ENCODE results near the gene CSH2. TPM values are rescaled to one million over a fixed set of nuclear protein-coding genes. Genes with fewer than 3 reads are reported as not detected.
"Not testable (repeated sequence)": the region's sequence is repeated elsewhere in the genome, so short reads cannot be mapped to it uniquely, and the experiment has no call there.

The CSH2 gene
- total RNA-seq, 1 experiment from 2014 or later = not detected

DNA sequence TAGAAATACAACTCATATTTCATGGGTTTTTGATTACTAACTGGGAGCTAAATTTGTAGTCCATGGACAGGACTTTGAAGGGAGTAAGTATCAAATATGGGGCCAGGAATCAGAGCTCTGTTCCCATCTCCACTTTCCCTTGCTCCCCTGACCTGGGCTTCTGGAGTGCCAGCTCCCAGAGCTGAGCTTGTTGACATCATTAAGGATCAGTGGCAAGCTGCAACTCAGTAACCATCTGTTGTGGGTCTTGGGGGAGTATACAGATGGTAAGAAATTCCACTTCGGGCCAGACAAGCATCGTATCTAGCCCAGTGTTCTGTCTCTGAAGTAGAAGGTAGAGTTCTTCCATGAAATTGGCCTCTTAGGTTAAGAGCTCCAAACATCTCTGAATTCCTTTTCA lies 28.5 kb upstream of the CSH2 start:
- DNase-seq (ENCODE audit: low read depth); in situ Hi-C loops (cut with HindIII; ENCODE audit: low pct_unique_long_range_greater_than_20kb, low sequenced_read_pairs): not testable (repeated sequence)

DNA sequence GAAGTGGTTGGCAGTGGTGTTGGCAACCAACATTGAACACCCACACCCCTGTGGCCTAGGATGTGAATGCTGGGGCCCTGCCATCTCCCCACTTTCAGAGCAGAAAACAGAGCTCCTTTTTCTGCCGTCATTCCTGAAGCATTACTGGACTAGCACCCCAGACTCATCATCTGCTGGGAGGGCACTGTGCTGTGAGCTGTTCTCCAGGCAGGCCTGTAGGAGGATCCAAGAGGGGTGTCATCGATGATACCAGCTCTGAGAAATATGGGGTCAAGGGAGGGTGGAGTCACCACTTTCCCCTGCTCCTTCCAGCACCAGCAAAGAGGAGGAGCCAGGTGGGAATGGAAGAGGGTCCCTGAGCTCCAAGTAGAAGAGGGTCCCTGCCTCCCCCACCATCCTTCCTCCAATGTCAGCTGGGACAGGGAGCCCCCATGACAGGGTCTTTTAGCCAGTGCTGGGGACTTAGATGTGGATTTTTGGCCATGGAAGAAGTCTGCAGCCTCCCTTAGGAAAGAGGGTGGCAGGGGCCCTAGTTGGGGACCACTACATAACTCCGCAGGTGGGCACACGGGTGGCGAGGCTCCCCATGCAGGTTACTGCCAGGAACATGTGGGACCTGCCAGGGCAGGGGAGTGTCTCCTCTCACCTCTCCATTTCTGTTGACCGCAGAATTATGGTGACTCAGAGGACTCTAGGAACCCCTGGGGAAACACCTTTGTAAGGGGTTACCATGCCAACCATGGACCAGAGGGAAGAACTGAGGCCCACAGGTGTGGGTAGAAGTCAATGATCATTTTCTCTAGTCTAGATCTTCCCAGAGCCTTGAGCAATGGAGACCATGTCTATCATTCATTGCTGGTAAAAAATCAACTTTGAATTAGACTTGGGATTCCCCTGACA lies 25.7 kb upstream of the CSH2 start:
- DNase-seq (ENCODE audit: low read depth); in situ Hi-C loops (cut with HindIII; ENCODE audit: low pct_unique_long_range_greater_than_20kb, low sequenced_read_pairs): not testable (repeated sequence)

DNA sequence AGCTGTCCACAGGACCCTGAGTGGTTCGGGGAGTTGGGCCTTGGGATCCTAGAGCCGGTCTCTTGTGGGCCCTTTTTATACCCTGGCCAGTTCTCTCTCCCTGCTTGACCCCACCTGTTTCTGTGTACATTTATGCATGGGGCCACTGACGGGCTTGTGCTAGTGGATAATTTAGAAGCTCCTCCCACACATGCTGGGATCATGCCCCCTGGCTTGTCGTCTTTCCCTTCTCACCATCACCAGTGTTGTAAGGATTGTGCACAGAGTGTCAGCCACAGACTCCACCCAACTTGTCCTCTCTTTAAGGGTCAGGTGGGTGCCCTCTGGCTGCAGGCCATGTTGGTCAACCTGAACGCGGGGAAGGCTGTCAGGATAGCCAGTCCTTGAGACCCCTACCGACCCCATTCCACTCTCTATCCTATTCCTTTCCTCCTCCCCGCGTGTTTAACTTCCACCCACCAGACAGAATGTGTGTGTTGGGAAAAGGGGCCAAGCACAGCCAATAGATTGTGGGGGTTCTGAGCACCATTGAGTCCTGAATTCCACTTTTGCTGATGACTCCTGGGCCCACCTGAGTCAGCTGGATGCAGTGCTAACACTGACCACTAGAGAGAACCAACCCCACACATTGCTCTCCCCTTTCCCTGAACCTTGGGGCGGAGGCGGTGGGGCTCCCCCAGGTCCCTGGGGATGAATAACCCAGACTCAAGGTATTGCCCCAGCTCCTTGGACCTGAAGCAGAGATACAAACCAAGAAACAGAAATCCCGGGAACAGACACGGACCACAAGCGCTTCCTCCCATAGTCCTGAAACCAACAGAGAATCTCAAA lies 23.3 kb upstream of the CSH2 start, which contains the start of gene CSH1:
CSH1 (minus strand) TSS at position 51 of the 831 bp plus-strand sequence. CDS start 63 bp downstream, outside the sequence.
- in situ Hi-C loops (cut with HindIII; ENCODE audit: low pct_unique_long_range_greater_than_20kb, low sequenced_read_pairs) = not testable (repeated sequence)

DNA sequence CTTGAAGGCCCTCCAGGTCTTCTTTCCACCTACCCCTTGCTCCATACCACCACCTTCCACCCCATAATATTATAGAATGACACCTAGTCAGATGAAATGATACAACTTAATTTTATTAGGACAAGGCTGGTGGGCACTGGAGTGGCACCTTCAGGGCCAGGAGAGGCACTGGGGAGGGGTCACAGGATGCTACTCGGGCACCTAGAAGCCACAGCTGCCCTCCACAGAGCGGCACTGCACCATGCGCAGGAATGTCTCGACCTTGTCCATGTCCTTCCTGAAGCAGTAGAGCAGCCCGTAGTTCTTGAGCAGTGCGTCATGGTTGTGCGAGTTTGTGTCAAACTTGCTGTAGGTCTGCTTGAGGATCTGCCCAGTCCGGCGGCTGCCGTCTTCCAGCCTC lies 21.3 kb upstream of the CSH2 start:
- DNase-seq (ENCODE audit: low read depth); in situ Hi-C loops (cut with HindIII; ENCODE audit: low pct_unique_long_range_greater_than_20kb, low sequenced_read_pairs): not testable (repeated sequence)

More for the DNA sequence above, 23.3 kb upstream of the CSH2 start, which contains the start of gene CSH1:
- DNase-seq (ENCODE audit: low read depth) = not testable (repeated sequence)

DNA sequence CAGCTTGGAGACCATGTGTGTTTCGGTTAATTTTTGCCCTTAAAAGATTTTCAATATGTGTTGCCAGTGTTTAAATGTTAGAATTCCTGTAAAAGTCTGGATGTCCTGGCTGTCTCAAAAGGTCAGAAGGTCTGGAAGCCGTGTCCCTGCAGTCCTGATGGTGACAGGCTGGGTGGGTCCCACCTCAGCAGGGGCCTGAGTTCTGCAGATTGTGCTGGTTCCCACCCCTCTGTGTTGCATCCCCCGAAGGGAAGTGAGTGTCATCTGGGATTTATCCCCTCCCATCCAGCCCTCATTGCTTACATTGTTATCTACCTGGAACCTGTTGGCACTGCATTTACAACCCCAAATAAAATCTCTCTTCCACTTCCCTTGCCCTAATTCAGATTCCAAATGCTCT lies 20.5 kb upstream of the CSH2 start:
- DNase-seq (ENCODE audit: low read depth); in situ Hi-C loops (cut with HindIII; ENCODE audit: low pct_unique_long_range_greater_than_20kb, low sequenced_read_pairs): not testable (repeated sequence)

DNA sequence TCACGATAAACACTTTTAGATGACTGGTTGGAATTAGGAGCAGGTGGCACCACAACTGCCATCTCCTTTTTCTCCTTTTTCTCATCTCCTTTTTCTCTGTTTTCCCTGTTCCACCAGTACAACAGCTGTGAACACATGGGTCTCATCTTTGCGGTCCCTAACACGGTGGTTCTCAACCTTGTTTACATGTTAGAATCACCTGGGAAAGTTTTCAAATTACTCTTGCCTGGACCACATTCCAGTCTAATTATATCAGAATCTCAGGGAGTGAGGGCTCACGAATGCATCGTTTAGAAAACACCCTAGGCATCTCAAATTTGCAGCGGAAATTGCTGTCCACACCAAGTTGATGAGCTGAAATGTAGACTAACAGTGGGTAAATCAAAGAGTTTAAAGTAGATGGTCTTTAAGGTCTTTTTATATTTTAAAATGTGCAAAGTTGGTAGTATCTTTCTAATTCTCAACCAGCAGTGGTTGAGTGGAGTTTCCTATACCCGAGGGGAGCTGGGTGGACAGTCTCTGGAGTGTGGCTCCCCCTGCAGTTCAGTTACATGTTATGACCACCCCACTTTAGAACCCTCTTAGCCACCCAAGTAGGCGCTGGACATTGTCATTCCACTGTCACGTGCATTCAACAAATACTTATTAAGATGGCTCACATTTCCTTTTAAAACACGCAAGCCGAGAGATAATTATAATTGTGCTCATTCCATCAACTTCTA lies 19.0 kb upstream of the CSH2 start:
- DNase-seq (ENCODE audit: low read depth); in situ Hi-C loops (cut with HindIII; ENCODE audit: low pct_unique_long_range_greater_than_20kb, low sequenced_read_pairs): not testable (repeated sequence)

DNA sequence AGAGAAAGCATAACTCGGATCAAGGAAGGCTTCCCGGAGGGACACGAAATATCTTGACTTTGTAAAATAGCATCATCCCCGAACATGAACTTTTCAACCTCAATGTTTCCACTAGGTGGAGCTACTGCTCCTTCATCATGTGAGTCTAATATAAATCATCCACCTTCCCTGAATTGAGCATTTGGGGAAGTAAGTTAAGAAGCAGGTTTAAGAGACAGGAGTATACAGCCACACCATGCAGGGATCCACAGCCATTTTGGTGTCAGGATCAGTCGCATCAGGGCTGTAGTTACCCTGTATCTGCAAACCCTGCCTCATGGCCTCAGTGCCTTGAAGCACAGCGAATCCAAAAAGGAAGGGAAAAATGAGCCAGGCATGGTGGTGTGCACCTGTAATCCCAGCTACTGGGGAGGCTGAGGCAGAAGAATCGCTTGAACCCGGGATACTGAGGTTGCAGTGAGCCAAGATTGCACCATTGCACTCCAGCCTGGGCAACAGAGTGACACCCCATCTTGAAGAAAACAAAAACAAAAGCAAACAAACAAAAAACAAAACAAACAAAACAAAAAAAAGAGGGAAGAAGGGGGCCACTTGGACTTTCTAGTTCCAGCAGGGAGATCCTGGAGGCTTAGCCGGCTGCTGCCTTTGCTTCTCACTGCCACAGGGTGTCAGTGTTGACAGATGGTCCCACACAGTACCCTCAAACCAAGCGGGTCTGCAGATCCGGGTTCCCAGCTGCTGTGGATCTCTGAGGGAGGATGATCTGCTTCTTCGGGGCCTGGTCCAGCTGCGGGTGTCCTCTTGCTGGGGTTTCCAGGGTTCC lies 15.8 kb upstream of the CSH2 start:
- in situ Hi-C loops (cut with HindIII; ENCODE audit: low pct_unique_long_range_greater_than_20kb, low sequenced_read_pairs) = not testable (repeated sequence)
- DNase-seq (ENCODE audit: low read depth) = peak; percentile 10

DNA sequence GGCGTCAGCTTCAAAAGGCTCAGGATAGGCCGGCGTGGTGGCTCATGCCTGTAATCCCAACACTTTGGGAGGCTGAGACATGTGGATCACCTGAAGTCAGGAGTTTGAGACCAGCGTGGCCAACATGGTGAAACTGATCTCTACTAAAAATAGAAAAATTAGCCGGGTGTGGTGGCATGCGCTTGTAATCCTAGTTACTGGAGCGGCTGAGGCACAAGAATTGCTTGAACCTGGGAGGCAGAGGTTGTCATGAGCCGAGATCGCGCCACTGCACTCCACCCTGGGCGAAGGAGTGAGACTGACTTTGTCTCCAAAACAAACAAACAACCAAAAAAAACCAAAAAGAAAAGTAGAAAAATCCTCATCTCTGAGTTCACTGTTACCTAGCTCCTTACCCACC lies 11.6 kb upstream of the CSH2 start:
- DNase-seq (ENCODE audit: low read depth); in situ Hi-C loops (cut with HindIII; ENCODE audit: low pct_unique_long_range_greater_than_20kb, low sequenced_read_pairs): not testable (repeated sequence)

DNA sequence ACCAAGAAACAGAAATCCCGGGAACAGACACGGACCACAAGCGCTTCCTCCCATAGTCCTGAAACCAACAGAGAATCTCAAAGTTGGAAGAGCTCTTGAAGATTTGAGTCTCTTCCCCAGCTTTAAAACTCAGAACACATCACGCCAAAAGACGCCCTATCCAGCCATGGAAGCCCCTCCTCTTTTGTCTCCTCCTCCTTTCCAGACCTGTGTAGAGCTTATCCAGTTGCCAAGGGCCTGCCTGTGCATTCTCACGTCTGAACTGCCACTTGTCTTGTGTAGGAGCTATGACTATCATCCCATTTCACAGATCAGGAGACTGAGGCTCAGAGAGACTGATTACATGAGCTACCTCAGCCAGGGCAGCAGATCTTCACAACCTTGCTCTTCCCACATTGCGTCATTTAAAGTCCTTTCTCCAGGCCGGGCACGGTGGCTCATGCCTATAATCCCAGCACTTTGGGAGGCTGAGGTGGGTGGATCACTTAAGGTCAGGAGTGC lies 9.2 kb upstream of the CSH2 start:
- in situ Hi-C loops (cut with HindIII; ENCODE audit: low pct_unique_long_range_greater_than_20kb, low sequenced_read_pairs); DNase-seq (ENCODE audit: low read depth): not testable (repeated sequence)

DNA sequence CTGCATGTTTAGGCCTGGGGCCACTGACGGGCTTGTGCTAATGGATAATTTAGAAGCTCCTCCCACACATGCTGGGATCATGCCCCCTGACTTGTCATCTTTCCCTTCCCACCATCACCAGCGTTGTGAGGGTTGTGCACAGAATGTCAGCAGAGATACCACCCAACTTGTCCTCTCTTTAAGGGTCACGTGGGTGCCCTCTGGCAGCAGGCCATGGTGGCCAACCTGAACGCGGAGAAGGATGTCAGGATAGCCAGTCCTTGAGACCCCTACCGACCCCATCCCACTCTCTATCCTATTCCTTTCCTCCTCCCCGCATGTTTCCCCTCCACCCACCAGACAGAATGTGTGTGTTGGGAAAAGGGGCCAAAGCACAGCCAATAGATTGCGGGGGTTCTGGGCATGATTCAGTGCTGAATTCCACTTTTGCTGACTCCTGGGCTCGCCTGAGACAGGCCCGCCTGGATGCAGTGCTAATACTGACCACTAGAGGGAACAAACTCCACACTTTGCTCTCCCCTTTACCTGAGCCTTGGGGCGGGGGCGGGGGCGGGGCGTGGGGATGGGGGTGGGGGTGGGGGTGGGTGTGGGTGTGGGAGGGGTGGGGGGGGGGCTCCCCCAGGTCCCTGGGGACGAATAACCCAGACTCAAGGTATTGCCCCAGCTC lies 8.6 kb upstream of the CSH2 start, which contains the start of gene GH2:
GH2 (minus strand) TSS at position 10 of the 667 bp plus-strand sequence. CDS start 143 bp downstream, outside the sequence.
- peak; percentile 40 for DNase-seq (ENCODE audit: low read depth)
- in situ Hi-C loops (cut with HindIII; ENCODE audit: low pct_unique_long_range_greater_than_20kb, low sequenced_read_pairs) = no loop called here

DNA sequence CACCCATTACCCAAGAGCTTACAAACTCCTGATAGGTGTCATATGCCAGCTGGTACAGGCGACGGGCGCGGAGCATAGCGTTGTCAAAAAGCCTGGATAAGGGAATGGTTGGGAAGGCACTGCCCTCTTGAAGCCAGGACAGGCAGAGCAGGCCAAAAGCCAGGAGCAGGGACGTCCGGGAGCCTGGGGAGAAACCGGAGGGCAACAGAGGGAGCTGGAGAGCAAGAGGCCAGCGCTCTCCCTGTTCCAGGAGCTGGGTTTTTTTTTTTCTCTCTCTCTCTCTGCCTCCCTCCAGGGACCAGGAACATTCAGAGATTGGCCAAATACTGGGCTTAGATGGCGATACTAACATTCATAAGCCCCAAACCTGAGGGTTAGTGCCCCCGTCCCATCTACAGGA lies 7.9 kb upstream of the CSH2 start:
- in situ Hi-C loops (cut with HindIII; ENCODE audit: low pct_unique_long_range_greater_than_20kb, low sequenced_read_pairs); DNase-seq (ENCODE audit: low read depth): not testable (repeated sequence)

DNA sequence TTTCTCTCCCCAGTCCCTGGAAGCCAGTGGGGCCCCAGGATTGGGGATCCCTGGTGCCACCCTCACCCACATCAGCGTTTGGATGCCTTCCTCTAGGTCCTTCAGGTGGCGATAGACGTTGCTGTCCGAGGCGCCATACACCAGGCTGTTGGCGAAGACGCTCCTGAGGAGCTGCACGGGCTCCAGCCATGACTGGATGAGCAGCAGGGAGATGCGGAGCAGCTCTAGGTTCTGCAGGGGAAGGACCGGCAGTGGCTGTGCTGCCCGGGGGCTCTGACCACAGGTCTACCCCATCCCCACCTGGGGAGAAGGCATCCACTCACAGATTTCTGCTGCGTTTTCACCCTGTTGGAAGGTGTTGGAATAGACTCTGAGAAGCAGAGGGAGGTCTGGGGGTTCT lies 7.2 kb upstream of the CSH2 start:
- DNase-seq (ENCODE audit: low read depth) = no peak
- in situ Hi-C loops (cut with HindIII; ENCODE audit: low pct_unique_long_range_greater_than_20kb, low sequenced_read_pairs) = no loop called here

DNA sequence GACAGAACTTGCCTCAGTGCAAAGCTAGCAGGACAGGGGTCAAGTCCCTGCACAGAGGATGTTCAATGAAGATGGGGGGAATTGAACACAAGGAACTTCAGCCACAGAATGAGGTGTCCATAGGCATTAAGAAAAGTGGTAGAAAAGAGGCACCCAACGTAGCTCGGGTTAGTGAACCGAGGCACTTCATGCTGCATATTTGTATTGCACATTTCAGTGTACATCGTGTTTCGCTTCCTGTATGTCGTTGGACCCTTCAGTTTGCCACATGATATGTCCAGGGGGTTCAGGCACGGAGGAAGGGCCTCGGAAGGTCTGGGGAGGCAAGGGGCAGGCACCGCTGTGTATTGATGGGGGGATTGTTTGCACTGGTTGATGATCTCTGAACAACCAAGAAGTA lies 4.9 kb upstream of the CSH2 start:
- DNase-seq (ENCODE audit: low read depth); in situ Hi-C loops (cut with HindIII; ENCODE audit: low pct_unique_long_range_greater_than_20kb, low sequenced_read_pairs): not testable (repeated sequence)

DNA sequence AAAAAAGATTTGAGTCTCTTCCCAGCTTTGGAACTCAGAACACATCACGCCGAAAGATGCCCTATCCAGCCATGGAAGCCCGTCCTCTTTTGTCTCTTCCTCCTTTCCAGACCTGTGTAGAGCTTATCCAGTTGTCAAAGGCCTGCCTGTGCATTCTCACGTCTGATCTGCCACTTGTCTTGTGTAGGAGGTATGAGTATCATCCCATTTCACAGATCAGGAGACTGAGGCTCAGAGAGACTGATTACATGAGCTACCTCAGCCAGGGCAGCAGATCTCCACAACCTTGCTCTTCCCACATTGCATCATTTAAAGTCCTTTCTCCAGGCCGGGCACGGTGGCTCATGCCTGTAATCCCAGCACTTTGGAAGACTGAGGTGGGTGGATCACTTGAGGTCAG lies 1.2 kb upstream of the CSH2 start:
- in situ Hi-C loops (cut with HindIII; ENCODE audit: low pct_unique_long_range_greater_than_20kb, low sequenced_read_pairs); DNase-seq (ENCODE audit: low read depth): not testable (repeated sequence)

DNA sequence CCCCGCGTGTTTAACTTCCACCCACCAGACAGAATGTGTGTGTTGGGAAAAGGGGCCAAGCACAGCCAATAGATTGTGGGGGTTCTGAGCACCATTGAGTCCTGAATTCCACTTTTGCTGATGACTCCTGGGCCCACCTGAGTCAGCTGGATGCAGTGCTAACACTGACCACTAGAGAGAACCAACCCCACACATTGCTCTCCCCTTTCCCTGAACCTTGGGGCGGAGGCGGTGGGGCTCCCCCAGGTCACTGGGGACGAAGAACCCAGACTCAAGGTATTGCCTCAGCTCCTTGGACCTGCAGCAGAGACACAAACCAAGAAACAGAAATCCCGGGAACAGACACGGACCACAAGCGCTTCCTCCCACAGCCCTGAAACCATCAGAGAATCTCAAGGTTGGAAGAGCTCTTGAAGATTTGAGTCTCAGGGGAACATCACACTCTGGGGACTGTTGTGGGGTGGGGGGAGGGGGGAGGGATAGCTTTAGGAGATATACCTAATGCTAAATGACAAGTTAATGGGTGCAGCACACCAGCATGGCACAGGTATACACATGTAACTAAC lies 667 bp upstream of the CSH2 start:
- in situ Hi-C loops (cut with HindIII; ENCODE audit: low pct_unique_long_range_greater_than_20kb, low sequenced_read_pairs); DNase-seq (ENCODE audit: low read depth): not testable (repeated sequence)

DNA sequence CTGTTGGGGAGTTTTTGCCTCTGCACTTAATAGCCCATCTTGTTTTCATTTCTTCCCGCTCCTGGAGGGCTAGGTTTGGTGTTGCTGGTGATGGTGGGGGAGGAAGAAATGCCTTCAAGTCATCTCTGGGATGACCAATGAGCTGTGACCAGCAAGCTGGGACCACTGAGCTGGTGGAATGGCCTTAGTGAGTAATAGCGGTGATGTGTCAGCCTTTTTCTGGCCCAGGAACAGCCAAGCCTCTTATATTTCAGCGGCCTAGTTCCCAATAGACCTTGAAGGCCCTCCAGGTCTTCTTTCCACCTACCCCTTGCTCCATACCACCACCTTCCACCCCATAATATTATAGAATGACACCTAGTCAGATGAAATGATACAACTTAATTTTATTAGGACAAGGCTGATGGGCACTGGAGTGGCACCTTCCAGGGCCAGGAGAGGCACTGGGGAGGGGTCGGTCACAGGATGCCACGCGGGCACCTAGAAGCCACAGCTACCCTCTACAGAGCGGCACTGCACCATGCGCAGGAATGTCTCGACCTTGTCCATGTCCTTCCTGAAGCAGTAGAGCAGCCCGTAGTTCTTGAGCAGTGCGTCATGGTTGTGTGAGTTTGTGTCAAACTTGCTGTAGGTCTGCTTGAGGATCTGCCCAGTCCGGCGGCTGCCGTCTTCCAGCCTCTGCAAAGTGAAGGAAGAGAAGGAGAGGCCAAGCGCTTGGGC lies 1.7 kb downstream of the CSH2 start:
- in situ Hi-C loops (cut with HindIII; ENCODE audit: low pct_unique_long_range_greater_than_20kb, low sequenced_read_pairs) = not testable (repeated sequence)
- DNase-seq (ENCODE audit: low read depth) = peak; percentile 8

All from Caki2 (cell line).